Small intestine (tissue), 7 donors: Measurements from ENCODE around the gene SLC5A5. TPM values are rescaled to one million over a fixed set of nuclear protein-coding genes. Genes with fewer than 3 reads are reported as not detected.
"Not testable (repeated sequence)": the region's sequence is repeated elsewhere in the genome, so short reads cannot be mapped to it uniquely, and the experiment has no call there.

Experiments
- DNase-seq, 2 donors: peaks; one replicate each; pipeline versions ENCODE4 v3.0.0 to v3.0.0-alpha.2; 2013
- FAIRE-seq: peaks from 2 replicates; lab custom pipeline; 2012; peaks lifted over from hg19 to GRCh38; lab: Jason Lieb, UNC
- H3K27ac ChIP-seq, 3 donors: one replicate each; pipeline ENCODE4 v1.5.1; 2013; ENCODE audit warnings: low read length in 2 of 3, mild to moderate bottlenecking in 2 of 3, control low read depth in 1 of 3, inconsistent platforms in 1 of 3, low read depth in 1 of 3, moderate library complexity in 1 of 3
- H3K27me3 ChIP-seq, 3 donors: one replicate each; pipeline ENCODE4 v1.6.1; 2013; ENCODE audit warnings: low read length in 3 of 3, inconsistent platforms in 1 of 3; ENCODE audit not compliant: control insufficient read depth in 3 of 3, insufficient read depth in 3 of 3
- H3K36me3 ChIP-seq, 3 donors: one replicate each; pipeline ENCODE4 v1.6.1; 2013; ENCODE audit warnings: low read length in 3 of 3, inconsistent platforms in 1 of 3, low read depth in 1 of 3, mild to moderate bottlenecking in 1 of 3, moderate library complexity in 1 of 3; ENCODE audit not compliant: control insufficient read depth in 3 of 3, insufficient read depth in 2 of 3
- H3K4me1 ChIP-seq, 3 donors: one replicate each; pipeline ENCODE4 v1.6.1; 2013; ENCODE audit warnings: low read length in 2 of 3, inconsistent platforms in 1 of 3, low read depth in 1 of 3, mild to moderate bottlenecking in 1 of 3, moderate library complexity in 1 of 3; ENCODE audit not compliant: control insufficient read depth in 3 of 3, insufficient read depth in 2 of 3
- H3K4me3 ChIP-seq, 3 donors: one replicate each; pipeline ENCODE4 v1.5.1; 2013; ENCODE audit warnings: low read length in 3 of 3, control low read depth in 1 of 3, inconsistent platforms in 1 of 3, low read depth in 1 of 3, mild to moderate bottlenecking in 1 of 3, moderate library complexity in 1 of 3
- H3K9me3 ChIP-seq, 2 donors: one replicate each; pipeline ENCODE4 v1.6.1; 2013; ENCODE audit warnings: low read depth in 1 of 2, low read length in 1 of 2; ENCODE audit not compliant: control insufficient read depth in 2 of 2, insufficient read depth in 1 of 2
- WGBS, 3 donors: extraction: QIAGEN DNeasy Blood & Tissue Kit; methylation state at CpG; one replicate each; pipeline ENCODE4 v1.1.7; 2013; 5-methylcytosine and 5-hydroxymethylcytosine counted together
- polyA plus RNA-seq, 4 donors: library from polyadenylated mRNA; stranded (reverse) in 3 of 4; unstranded in 1 of 4; fragments of 200-250 nt in 3 of 4; fragments of 120-200 nt in 1 of 4; gene quantifications; one replicate each; pipeline versions ENCODE4 v1.2.1 to v1.2.3, GENCODE V29; 2013
- donor health status: healthy with polysubstance abuse.
- donor health status: control.
- donor health status: control.
- donor health status: Bipolar disorder and iron deficiency.
- donor health status: healthy.

SLC5A5 gene
- polyA plus RNA-seq, 4 donors: 0.01 to 0.27 (median 0.01) TPM; not detected in 1

- H3K4me3 ChIP-seq, H3K9me3 ChIP-seq, H3K4me1 ChIP-seq, H3K27ac ChIP-seq, FAIRE-seq, DNase-seq, H3K27me3 ChIP-seq, H3K36me3 ChIP-seq: not testable (repeated sequence)
- 78 to 86% (median 81%) methylated on average over 4 of the region's 4 CpGs for WGBS, 3 donors
Measured at GRCh38 chr19:17887221-17887620, 15.5 kb downstream of the SLC5A5 start.

- Histone ChIP-seq H3K27me3 (no peaks in the 10 kb centered on the region), H3K4me1 (no peaks in the 10 kb centered on the region), H3K36me3 (no peaks in the 10 kb centered on the region), H3K27ac (no peak overlapping the region), H3K9me3 (peaks cover 0 to 2% of the 10 kb centered on the region in 2 donors), H3K4me3 (no peak overlapping the region)
- WGBS, 3 donors: 47 to 69% (median 58%) methylated on average over 7 of the region's 7 CpGs
- DNase-seq (no peak), FAIRE-seq (no peak)
Measured at GRCh38 chr19:17888260-17888659, 16.5 kb downstream of the SLC5A5 start.

GRCh38 chr19:17889609-17890214, 18.0 kb downstream of the SLC5A5 start:
- Histone ChIP-seq H3K4me3 (no peak overlapping the region), H3K36me3 (no peaks in the 10 kb centered on the region), H3K27ac (no peak overlapping the region), H3K9me3 (peaks cover 0 to 2% of the 10 kb centered on the region in 2 donors), H3K4me1 (no peaks in the 10 kb centered on the region), H3K27me3 (no peaks in the 10 kb centered on the region)
- no peak for FAIRE-seq
- DNase-seq: peak in 1 of 2 donors; percentile 61
- 28 to 38% (median 34%) methylated on average over 18 of the region's 18 CpGs for WGBS, 3 donors

GRCh38 chr19:17893766-17894165, 22.0 kb downstream of the SLC5A5 start:
- FAIRE-seq (no peak), DNase-seq (no peak)
- Histone ChIP-seq H3K9me3 (peaks cover 0 to 2% of the 10 kb centered on the region in 2 donors), H3K27me3 (no peaks in the 10 kb centered on the region), H3K36me3 (no peaks in the 10 kb centered on the region), H3K4me3 (no peak overlapping the region), H3K4me1 (no peaks in the 10 kb centered on the region), H3K27ac (no peak overlapping the region)
- 73 to 83% (median 76%) methylated on average over 9 of the region's 9 CpGs for WGBS, 3 donors

- DNase-seq (no peak), FAIRE-seq (no peak)
- Histone ChIP-seq H3K4me3 (no peak overlapping the region), H3K4me1 (no peaks in the 10 kb centered on the region), H3K27me3 (no peaks in the 10 kb centered on the region), H3K9me3 (peaks cover 0 to 2% of the 10 kb centered on the region in 2 donors), H3K36me3 (no peaks in the 10 kb centered on the region), H3K27ac (no peak overlapping the region)
- whole genome bisulfite sequencing, 3 donors: 63 to 67% (median 66%) methylated on average over 6 of the region's 6 CpGs
Measured at GRCh38 chr19:17902701-17903100, 31.0 kb downstream of the SLC5A5 start.

GRCh38 chr19:17908244-17908643, 36.5 kb downstream of the SLC5A5 start:
- FAIRE-seq (no peak), DNase-seq (no peak)
- H3K36me3 ChIP-seq: no peaks in the 10 kb centered on the region
- WGBS, 3 donors: 86 to 88% (median 88%) methylated on average over 3 of the region's 3 CpGs
- peaks cover 0 to 16% of the 10 kb centered on the region in 2 donors for H3K9me3 ChIP-seq
- no peaks in the 10 kb centered on the region for H3K4me1 ChIP-seq
- H3K27ac ChIP-seq: no peak overlapping the region
- no peaks in the 10 kb centered on the region for H3K27me3 ChIP-seq
- no peak overlapping the region for H3K4me3 ChIP-seq

GRCh38 chr19:17909003-17909732, 37.4 kb downstream of the SLC5A5 start:
- Histone ChIP-seq H3K36me3 (no peaks in the 10 kb centered on the region), H3K4me3 (no peak overlapping the region), H3K27me3 (no peaks in the 10 kb centered on the region), H3K4me1 (no peaks in the 10 kb centered on the region), H3K27ac (no peak overlapping the region), H3K9me3 (peaks cover 0 to 25% of the 10 kb centered on the region in 2 donors)
- 43 to 61% (median 56%) methylated on average over 7 of the region's 7 CpGs for WGBS, 3 donors
- FAIRE-seq: no peak
- DNase-seq: no peak

GRCh38 chr19:17910791-17911360, 39.1 kb downstream of the SLC5A5 start:
- no peak for FAIRE-seq

More at GRCh38 chr19:17910791-17911360, 39.1 kb downstream of the SLC5A5 start:
- Histone ChIP-seq H3K27ac (no peak overlapping the region), H3K36me3 (no peaks in the 10 kb centered on the region), H3K27me3 (no peaks in the 10 kb centered on the region), H3K9me3 (peaks cover 0 to 25% of the 10 kb centered on the region in 2 donors), H3K4me1 (no peaks in the 10 kb centered on the region), H3K4me3 (no peak overlapping the region)
- no peak for DNase-seq
- WGBS, 3 donors: 74 to 86% (median 81%) methylated on average over 11 of the region's 11 CpGs
